Right atrium auricular region (tissue), 2 donors: ENCODE measurements around the gene PAMR1. TPM values are rescaled to one million over a fixed set of nuclear protein-coding genes. Genes with fewer than 3 reads are reported as not detected.

Experiments
- DNase-seq: peaks from one replicate; pipeline ENCODE4 v3.0.0-alpha.2; 2019; ENCODE audit warnings: low spot score
- H3K27ac ChIP-seq, 2 donors: fragments of 200-600 bp; sonication (generic); 1 replicate in 1 of 2; 2 replicates in 1 of 2; pipeline ENCODE4 v1.5.1; 2016 to 2019
- H3K27me3 ChIP-seq, 2 donors: fragments of 200-600 bp; sonication (generic); one replicate each; pipeline versions ENCODE4 v1.5.1 to v1.6.0; 2017 to 2019
- H3K36me3 ChIP-seq: fragments of 200-600 bp; sonication (generic); one replicate; pipeline ENCODE4 v1.5.1; 2016
- H3K4me1 ChIP-seq, 2 donors: fragments of 200-600 bp; sonication (generic); one replicate each; pipeline versions ENCODE4 v1.5.1 to v1.6.0; 2017 to 2019
- H3K4me3 ChIP-seq, 2 donors: fragments of 200-600 bp; sonication (generic); 1 replicate in 1 of 2; 2 replicates in 1 of 2; pipeline ENCODE4 v1.5.1; 2017 to 2019; ENCODE audit warnings: mild to moderate bottlenecking in 1 of 2, moderate library complexity in 1 of 2
- H3K9me3 ChIP-seq, 2 donors: fragments of 200-600 bp; sonication (generic); one replicate each; pipeline ENCODE4 v1.5.1; 2019
- CTCF ChIP-seq, 2 donors: fragments of 200-600 bp; sonication (generic); IDR thresholded peaks; one replicate each; pipeline ENCODE4 v1.5.1; 2019; ENCODE audit warnings: antibody characterized with exemption in 2 of 2
- total RNA-seq, 2 donors: library from RNA; depleted of rRNA; stranded (reverse); fragments of >200 nt; gene quantifications; one replicate each; pipeline ENCODE4 v1.1.0, GENCODE V29; 2016

PAMR1 gene
- total RNA-seq, 2 donors from 2014 or later, result 8.6 to 15.3 TPM

DNA sequence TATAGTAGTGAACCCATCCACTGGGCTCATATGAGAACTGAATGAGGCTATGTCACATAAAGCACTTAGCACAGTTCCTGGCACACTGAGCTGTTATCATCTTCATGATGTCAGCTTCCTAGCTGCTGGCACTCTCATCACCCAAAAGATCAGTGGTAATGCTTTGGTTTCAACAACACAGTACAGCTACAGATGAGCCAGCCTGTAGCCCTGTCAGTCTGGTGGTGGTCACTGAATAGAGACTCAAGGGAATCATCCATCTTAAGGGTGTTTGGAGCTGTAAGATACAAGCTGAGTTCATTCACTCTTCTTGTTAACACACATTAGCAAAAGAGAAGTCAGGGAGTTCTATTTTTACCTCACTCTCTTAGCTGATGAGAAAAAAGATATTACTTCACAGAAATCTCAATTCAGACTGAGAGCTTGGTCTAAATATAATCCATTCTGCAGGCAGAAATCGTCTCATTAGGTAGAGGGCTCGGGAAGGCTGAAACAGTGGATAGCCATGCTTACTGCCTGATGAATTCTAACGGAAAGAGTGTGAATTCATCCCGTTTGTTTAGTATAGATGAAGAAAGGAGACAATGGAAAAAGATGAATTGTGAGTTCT lies 99.7 kb downstream of the PAMR1 start:
- Histone ChIP-seq H3K36me3 (no peaks in the 10 kb centered on the region), H3K27ac (no peak overlapping the region), H3K9me3 (no peaks in the 10 kb centered on the region), H3K4me3 (no peak overlapping the region), H3K4me1 (no peaks in the 10 kb centered on the region), H3K27me3 (no peaks in the 10 kb centered on the region)
- DNase-seq, result no peak
- TF ChIP-seq CTCF (IDR thresholded peaks at IDR 0.05), result no peak

- peaks cover 0 to 13% of the 10 kb centered on the region in 2 donors for H3K4me1 ChIP-seq
- DNase-seq, result no peak
- H3K27ac ChIP-seq, result no peak overlapping the region
- H3K4me3 ChIP-seq, result no peak overlapping the region
- no peaks in the 10 kb centered on the region for H3K27me3 ChIP-seq
- TF ChIP-seq CTCF (IDR thresholded peaks at IDR 0.05), result no peak
- no peaks in the 10 kb centered on the region for H3K9me3 ChIP-seq
- H3K36me3 ChIP-seq, result no peaks in the 10 kb centered on the region
Observed at GRCh38 chr11:35424157-35424940, 101.1 kb downstream of the PAMR1 start.

DNA sequence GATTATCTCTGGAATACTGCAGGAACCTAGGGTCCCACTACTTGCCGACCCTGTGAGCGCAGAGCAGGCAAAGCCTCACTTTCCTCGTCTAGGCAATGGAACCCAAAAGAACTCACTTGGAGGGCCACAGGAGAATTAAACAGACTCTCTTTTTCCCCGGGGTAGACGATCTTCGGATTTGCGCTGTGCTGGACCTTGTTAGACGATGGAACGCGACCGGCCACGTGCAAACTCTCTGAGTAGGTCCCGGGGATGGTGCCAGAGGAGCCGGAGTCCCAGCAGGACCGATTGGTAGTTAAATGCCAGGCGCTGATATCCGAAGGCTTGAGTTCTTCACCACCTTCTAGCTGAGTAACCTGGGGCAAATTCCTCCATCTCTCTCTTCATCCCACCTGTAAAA lies 105.0 kb downstream of the PAMR1 start:
- no peak overlapping the region for H3K27ac ChIP-seq
- no peak for TF ChIP-seq CTCF (IDR thresholded peaks at IDR 0.05)
- peak overlapping the region in 1 of 2 donors; percentile 52 for H3K4me3 ChIP-seq
- H3K36me3 ChIP-seq, result no peaks in the 10 kb centered on the region
- peaks cover 0 to 29% of the 10 kb centered on the region in 2 donors for H3K4me1 ChIP-seq
- DNase-seq, result no peak
- no peaks in the 10 kb centered on the region for H3K27me3 ChIP-seq
- no peaks in the 10 kb centered on the region for H3K9me3 ChIP-seq

DNA sequence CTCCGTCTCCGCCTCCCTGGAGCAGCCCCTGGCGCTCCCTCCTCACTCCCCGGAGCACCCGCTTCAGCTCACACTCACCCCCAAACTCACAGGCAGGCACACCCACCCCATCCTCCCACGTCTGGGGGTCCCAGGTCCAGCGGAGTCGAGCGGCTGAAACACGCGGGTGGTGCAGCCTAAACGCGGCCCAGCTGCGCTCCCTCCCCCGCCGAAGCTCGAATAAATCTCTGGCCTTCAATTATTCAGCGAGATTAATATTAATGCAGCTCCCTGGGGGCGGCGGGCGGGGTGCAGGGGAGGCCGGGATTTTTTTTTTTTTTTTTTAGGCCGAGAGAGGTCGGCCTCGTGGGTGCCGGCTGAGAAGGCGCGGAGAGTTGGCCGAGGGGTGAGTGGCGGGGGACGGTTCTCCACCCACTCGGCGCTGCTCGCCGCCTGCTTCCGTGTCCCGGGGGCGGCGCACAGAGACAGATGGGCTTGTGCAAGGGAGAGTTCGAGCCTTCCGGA lies 105.5 kb downstream of the PAMR1 start:
- Histone ChIP-seq H3K9me3 (no peaks in the 10 kb centered on the region), H3K27me3 (no peaks in the 10 kb centered on the region), H3K4me1 (peaks cover 0 to 29% of the 10 kb centered on the region in 2 donors), H3K27ac (no peak overlapping the region), H3K36me3 (no peaks in the 10 kb centered on the region), H3K4me3 (peak overlapping the region; percentile 35 to 52)
- TF ChIP-seq CTCF (IDR thresholded peaks at IDR 0.05), result no peak
- no peak for DNase-seq

GRCh38 chr11:35419184-35419829 lies 106.1 kb downstream of the PAMR1 start, which contains the start of gene SLC1A2:
TSS of gene SLC1A2 (minus strand) at chr11:35419558. CDS start at chr11:35418966, 592 bp downstream.
- TF ChIP-seq CTCF (IDR thresholded peaks at IDR 0.05), result no peak
- peak within 1 kb of the TSS; percentile 35 to 52 for H3K4me3 ChIP-seq
- no peak within 1 kb of the TSS for H3K27ac ChIP-seq
- DNase-seq, result no peak
- H3K36me3 ChIP-seq, result no peaks in the 10 kb centered on the region
- peaks cover 0 to 29% of the 10 kb centered on the region in 2 donors for H3K4me1 ChIP-seq
- no peaks in the 10 kb centered on the region for H3K27me3 ChIP-seq
- H3K9me3 ChIP-seq, result no peaks in the 10 kb centered on the region
